H1 (cell line): ENCODE data around the gene EVX2. TPM values are rescaled to one million over a fixed set of nuclear protein-coding genes. Genes with fewer than 3 reads are reported as not detected.

Experiments
- CTCF ChIA-PET: fragments of 300-600 bp; sonication (Branson Sonifier 250); formaldehyde crosslinking; loops from one replicate; lab custom pipeline; 2021; ENCODE audit not compliant: partially characterized antibody; lab: Charles Lee
- POLR2A ChIA-PET: fragments of 300-600 bp; sonication (Branson Sonifier 250); formaldehyde crosslinking; loops from one replicate; lab custom pipeline; 2021; ENCODE audit warnings: inconsistent platforms; ENCODE audit not compliant: partially characterized antibody; lab: Charles Lee
- DNase-seq, 2 experiments: peaks; one replicate each; pipeline versions ENCODE4 v3.0.0 to v3.0.0-alpha.2; 2010 to 2022; ENCODE audit warnings: low spot score in 2 of 2, low read depth in 1 of 2, mixed read lengths in 1 of 2
- FAIRE-seq: peaks from 2 replicates; lab custom pipeline; 2011; peaks lifted over from hg19 to GRCh38; lab: Jason Lieb, UNC
- H2AFZ ChIP-seq: 2 replicates; pipeline ENCODE4 v1.8.1; 2012; ENCODE audit warnings: low read length, inconsistent platforms
- H2AK5ac ChIP-seq: 2 replicates; pipeline ENCODE4 v1.6.1; 2013; ENCODE audit warnings: low read depth, low read length
- H2BK120ac ChIP-seq: replicated peaks from 2 replicates; pipeline ENCODE3; 2013; ENCODE audit warnings: low read depth, low read length, inconsistent platforms
- H2BK12ac ChIP-seq: 2 replicates; pipeline ENCODE4 v1.6.1; 2013; ENCODE audit warnings: low read depth, low read length
- H2BK15ac ChIP-seq: 2 replicates; pipeline ENCODE4 v1.6.1; 2013; ENCODE audit warnings: low read length
- H2BK20ac ChIP-seq: 2 replicates; pipeline ENCODE4 v1.6.1; 2013; ENCODE audit warnings: low read length
- H2BK5ac ChIP-seq: 2 replicates; pipeline ENCODE4 v1.6.1; 2013; ENCODE audit warnings: low read depth, low read length
- H3K14ac ChIP-seq: 2 replicates; pipeline ENCODE4 v1.6.1; 2013; ENCODE audit warnings: inconsistent platforms; ENCODE audit not compliant: insufficient read length
- H3K18ac ChIP-seq: 2 replicates; pipeline ENCODE4 v1.6.1; 2013; ENCODE audit warnings: low read length; ENCODE audit errors: extremely low read depth
- H3K23ac ChIP-seq: 2 replicates; pipeline ENCODE4 v1.6.1; 2013; ENCODE audit warnings: inconsistent platforms; ENCODE audit not compliant: insufficient read length
- H3K23me2 ChIP-seq: 2 replicates; pipeline ENCODE4 v1.6.1; 2013; ENCODE audit warnings: low read depth, low read length
- H3K27ac ChIP-seq: 2 replicates; pipeline ENCODE4 v1.6.1; 2011; ENCODE audit warnings: low read depth, low read length, inconsistent platforms
- H3K27me3 ChIP-seq, 4 experiments: replicated peaks in 1 of 4; 1 replicate in 1 of 4; 2 replicates in 3 of 4; pipeline versions ENCODE4 v1.6.1 to v1.8.1; 2011 to 2013; ENCODE audit warnings: low read length in 3 of 4, mild to moderate bottlenecking in 3 of 4, inconsistent platforms in 2 of 4, mixed read lengths in 2 of 4, moderate library complexity in 1 of 4; ENCODE audit not compliant: control insufficient read depth in 3 of 4, insufficient read depth in 3 of 4; ENCODE audit errors: extremely low read depth in 1 of 4
- H3K36me3 ChIP-seq, 4 experiments: 2 replicates each; pipeline versions ENCODE4 v1.6.1 to v1.8.1; 2011 to 2013; ENCODE audit warnings: mild to moderate bottlenecking in 4 of 4, low read length in 3 of 4, moderate library complexity in 2 of 4, control low read depth in 1 of 4, inconsistent platforms in 1 of 4; ENCODE audit not compliant: insufficient read depth in 4 of 4, control insufficient read depth in 2 of 4
- H3K4ac ChIP-seq: replicated peaks from 2 replicates; pipeline ENCODE3; 2013; ENCODE audit warnings: low read length, low read depth, mixed read lengths, inconsistent platforms; ENCODE audit not compliant: insufficient read length
- H3K4me1 ChIP-seq, 4 experiments: replicated peaks in 1 of 4; 1 replicate in 1 of 4; 2 replicates in 3 of 4; pipeline versions ENCODE4 v1.6.1 to v1.8.1; 2011 to 2013; ENCODE audit warnings: low read length in 3 of 4, inconsistent platforms in 2 of 4, mixed read lengths in 1 of 4; ENCODE audit not compliant: insufficient read depth in 4 of 4, control insufficient read depth in 3 of 4
- H3K4me2 ChIP-seq, 2 experiments: 2 replicates each; pipeline versions ENCODE4 v1.6.1 to v1.8.1; 2011 to 2013; ENCODE audit warnings: low read depth in 2 of 2, low read length in 2 of 2, control low read depth in 1 of 2, inconsistent platforms in 1 of 2, mild to moderate bottlenecking in 1 of 2; ENCODE audit not compliant: insufficient read depth in 1 of 2
- H3K4me3 ChIP-seq, 4 experiments: fragments of 200-600, 300-600 bp in 1 of 4; sonication (generic), shearing (Covaris generic), sonication (Bioruptor Twin) in 1 of 4; 2 replicates each; pipeline versions ENCODE4 v1.5.1 to v1.8.1; 2011 to 2016; ENCODE audit warnings: low read length in 4 of 4, low read depth in 3 of 4, control low read depth in 2 of 4, inconsistent platforms in 2 of 4, mild to moderate bottlenecking in 2 of 4, mixed read lengths in 1 of 4, moderate library complexity in 1 of 4; ENCODE audit not compliant: insufficient read depth in 2 of 4; ENCODE audit errors: extremely low read depth in 1 of 4
- H3K56ac ChIP-seq: replicated peaks from 2 replicates; pipeline ENCODE3; 2013; ENCODE audit warnings: low read depth, mild to moderate bottlenecking, mixed read lengths, low read length, inconsistent platforms; ENCODE audit not compliant: insufficient read length
- H3K79me1 ChIP-seq: 2 replicates; pipeline ENCODE4 v1.6.1; 2013; ENCODE audit warnings: low read depth, low read length, control low read depth
- H3K79me2 ChIP-seq, 2 experiments: 2 replicates each; pipeline versions ENCODE4 v1.6.1 to v1.8.1; 2012 to 2013; ENCODE audit warnings: low read length in 2 of 2, mild to moderate bottlenecking in 2 of 2, inconsistent platforms in 1 of 2; ENCODE audit not compliant: insufficient read depth in 2 of 2, control insufficient read depth in 1 of 2
- H3K9ac ChIP-seq, 4 experiments: replicated peaks in 1 of 4; 1 replicate in 1 of 4; 2 replicates in 3 of 4; pipeline versions ENCODE4 v1.6.1 to v1.8.1; 2011 to 2013; ENCODE audit warnings: low read depth in 3 of 4, low read length in 3 of 4, control low read depth in 2 of 4, mild to moderate bottlenecking in 2 of 4, moderate library complexity in 2 of 4, inconsistent platforms in 1 of 4; ENCODE audit errors: extremely low read depth in 1 of 4
- H3K9me3 ChIP-seq, 2 experiments: 2 replicates each; pipeline versions ENCODE4 v1.6.1 to v1.8.1; 2012 to 2013; ENCODE audit warnings: mild to moderate bottlenecking in 2 of 2, moderate library complexity in 2 of 2, control low read depth in 1 of 2, inconsistent platforms in 1 of 2, low read depth in 1 of 2, low read length in 1 of 2, mixed read lengths in 1 of 2; ENCODE audit not compliant: insufficient read depth in 2 of 2
- H4K20me1 ChIP-seq, 2 experiments: replicated peaks in 1 of 2; 2 replicates each; pipeline versions ENCODE3 to v1.8.1; 2011 to 2013; ENCODE audit warnings: inconsistent platforms in 2 of 2, low read length in 2 of 2, mild to moderate bottlenecking in 1 of 2; ENCODE audit not compliant: insufficient read depth in 2 of 2, control insufficient read depth in 1 of 2
- H4K5ac ChIP-seq: 2 replicates; pipeline ENCODE4 v1.6.1; 2013; ENCODE audit warnings: low read length, low read depth, mixed read lengths, inconsistent platforms; ENCODE audit not compliant: insufficient read length
- H4K8ac ChIP-seq: 2 replicates; pipeline ENCODE4 v1.8.0; 2013; ENCODE audit warnings: mild to moderate bottlenecking, moderate library complexity, low read length, inconsistent platforms; ENCODE audit not compliant: insufficient read depth; ENCODE audit errors: extremely low read depth
- H4K91ac ChIP-seq: replicated peaks from 2 replicates; pipeline ENCODE3; 2013; ENCODE audit warnings: low read length, mixed read lengths, inconsistent platforms; ENCODE audit not compliant: insufficient read length
- BRCA1 ChIP-seq: IDR thresholded peaks from 2 replicates; pipeline ENCODE4 v1.6.1; 2012; ENCODE audit warnings: low read depth, low read length, improper control_type of control experiment
- CBX8 ChIP-seq: fragments of 300-800, 300-1000 bp; sonication (generic); IDR thresholded peaks from 2 replicates; pipeline ENCODE4 v1.7.1; 2016; ENCODE audit warnings: low read depth, low read length, borderline replicate concordance
- EZH2 ChIP-seq: fragments of 200-600 bp; sonication (generic); IDR thresholded peaks from 2 replicates; pipeline ENCODE4 v1.7.1; 2012; ENCODE audit warnings: low read depth, mild to moderate bottlenecking, moderate library complexity, low read length, inconsistent platforms; ENCODE audit not compliant: severe bottlenecking
- KDM5A ChIP-seq: fragments of 200-600 bp; IDR thresholded peaks from 2 replicates; pipeline ENCODE4 v1.7.1; 2012; ENCODE audit warnings: mild to moderate bottlenecking, low read length, inconsistent platforms, mixed read lengths
- RNF2 ChIP-seq: fragments of 200-900, 300-1000 bp; sonication (generic); IDR thresholded peaks from 2 replicates; pipeline ENCODE4 v1.7.1; 2016; ENCODE audit warnings: borderline replicate concordance, low read depth, mild to moderate bottlenecking, antibody characterized with exemption, low read length; ENCODE audit not compliant: poor library complexity, severe bottlenecking; ENCODE audit errors: missing control alignments
- SUZ12 ChIP-seq: fragments of 200-600 bp; sonication (generic); IDR thresholded peaks from 2 replicates; pipeline ENCODE4 v1.6.1; 2012; ENCODE audit warnings: mild to moderate bottlenecking, inconsistent platforms, low read length, moderate library complexity, mixed read lengths
- TBP ChIP-seq: IDR thresholded peaks from 2 replicates; pipeline ENCODE4 v1.6.1; 2011; ENCODE audit warnings: low read depth, low read length, improper control_type of control experiment
- WGBS, 2 experiments: shearing (Covaris generic) in 1 of 2; methylation state at CpG; one replicate each; pipeline versions ENCODE4 v1.1.6 to v1.1.7; 2013 to 2015; ENCODE audit warnings: low lambda C conversion rate in 2 of 2, mixed read lengths in 2 of 2, inconsistent platforms in 1 of 2, low coverage in 1 of 2, missing lambda C conversion rate in 1 of 2; ENCODE audit not compliant: insufficient replicate concordance in 2 of 2, insufficient coverage in 1 of 2, insufficient read length in 1 of 2; ENCODE audit errors: extremely low coverage in 1 of 2, missing lambda C conversion rate in 1 of 2; 5-methylcytosine and 5-hydroxymethylcytosine counted together
- polyA plus RNA-seq, 7 experiments: library from polyadenylated mRNA; depleted of rRNA in 3 of 7; stranded (reverse) in 5 of 7; unstranded in 2 of 7; fragments of >200 nt in 5 of 7; fragments of 200-250 nt in 2 of 7; gene quantifications; 1 replicate in 5 of 7; 2 replicates in 1 of 7; 4 replicates in 1 of 7; pipeline versions ENCODE4 v1.2.1 to v1.2.3, GENCODE V29; 2011 to 2013; ENCODE audit warnings: missing spikeins in 2 of 7, mixed read lengths in 2 of 7
- total RNA-seq: library from RNA; stranded (reverse); fragmentation: NEBNext Ultra II Directional; extraction: Animal tissue kit (Norgen Biotek cat#: 25700); gene quantifications from 2 replicates; pipeline ENCODE4 v1.2.1, GENCODE V29; 2021

EVX2 gene
- total and polyA plus RNA-seq, 2 of the 8 experiments (the other 6 are each of a cell fraction or from before 2014, with no cell fraction given), result not detected

DNA sequence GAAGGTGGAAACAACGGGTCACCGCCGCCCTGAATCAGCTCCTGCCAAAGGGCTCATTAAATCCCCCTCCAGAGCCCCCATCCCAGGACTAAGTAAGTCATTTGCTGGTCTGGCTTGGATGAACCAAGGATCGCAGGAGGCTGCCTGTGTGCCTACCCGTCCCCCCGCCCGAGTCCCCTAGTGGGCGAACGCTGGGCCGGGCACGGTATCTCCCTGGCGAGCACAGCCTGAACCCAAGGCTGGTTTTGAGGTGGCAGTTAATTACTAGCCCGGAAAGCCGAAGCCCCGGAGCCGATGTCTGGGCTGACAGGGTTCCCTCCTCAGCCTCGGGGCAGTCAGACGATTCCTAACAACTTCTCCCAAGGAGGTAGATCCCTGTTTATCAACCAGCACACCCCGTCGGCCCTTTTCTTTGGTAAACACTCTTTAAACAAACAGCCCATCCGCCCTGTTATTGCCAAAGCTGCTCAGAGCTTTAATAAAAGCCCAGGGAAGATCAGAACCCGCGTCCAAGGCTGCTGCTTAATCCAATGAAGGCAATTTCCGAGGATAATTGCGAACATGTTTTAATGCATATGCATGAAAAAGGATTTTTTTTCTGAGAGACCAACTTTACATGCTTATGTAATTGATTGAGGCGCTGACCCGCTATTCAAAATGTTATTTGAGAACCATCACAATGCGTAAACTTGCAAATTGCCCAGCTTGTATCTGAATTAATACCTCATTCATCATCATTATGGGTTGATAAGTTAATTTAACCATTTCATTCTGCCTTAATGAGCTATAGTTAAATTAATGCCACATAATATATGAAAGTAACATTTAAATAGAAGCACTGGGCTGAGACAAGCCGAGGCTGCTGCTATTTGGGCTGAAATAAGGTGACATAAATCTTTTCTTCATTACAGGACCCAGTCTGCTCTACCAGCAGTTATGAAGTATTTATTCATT is 10.5 kb downstream of the EVX2 start:
- ChIA-PET CTCF (interaction anchor here (0.5 to 3.7 kb wide), 7 partner anchors 9 to 512 kb away, joined by 3 to 26 read pairs (median 5); no protein-coding TSS in a partner anchor), POLR2A (no interaction called here)
- no peak overlapping the region for H2AK5ac ChIP-seq
- no peak overlapping the region for H3K27ac ChIP-seq
- peaks cover 16 to 17% of the 10 kb centered on the region in 2 experiments for H4K20me1 ChIP-seq
- H3K79me1 ChIP-seq, result no peaks in the 10 kb centered on the region
- no peak overlapping the region for H4K5ac ChIP-seq
- peaks cover 90 to 100% (median 96%) of the 10 kb centered on the region in 4 experiments for H3K27me3 ChIP-seq
- no peak overlapping the region for H3K56ac ChIP-seq
- 13% methylated on average over 26 of the region's 29 CpGs; no CpG with 5 or more reads in 1 of the 2 experiments for WGBS, 2 experiments
- no peak overlapping the region for H2BK5ac ChIP-seq
- no peak overlapping the region for H3K23ac ChIP-seq
- H3K18ac ChIP-seq, result no peak overlapping the region
- no peak overlapping the region for H3K4me3 ChIP-seq
- H3K23me2 ChIP-seq, result no peaks in the 10 kb centered on the region
- peak in 1 of 2 experiments; percentile 57 for DNase-seq
- no peak overlapping the region for H3K9ac ChIP-seq
- no peak overlapping the region for H3K4ac ChIP-seq
- no peaks in the 10 kb centered on the region for H3K9me3 ChIP-seq
- no peak for FAIRE-seq
- no peak overlapping the region for H2BK20ac ChIP-seq
- H3K14ac ChIP-seq, result no peak overlapping the region
- H3K4me2 ChIP-seq, result no peak overlapping the region; a peak in 1 of 4 replicates
- H3K79me2 ChIP-seq, result no peaks in the 10 kb centered on the region
- no peak overlapping the region for H2BK15ac ChIP-seq
- peaks cover 0 to 4% (median 0%) of the 10 kb centered on the region in 4 experiments; a peak in 1 of 8 replicates for H3K36me3 ChIP-seq
- H2BK120ac ChIP-seq, result no peak overlapping the region
- no peak overlapping the region for H2AFZ ChIP-seq
- H4K91ac ChIP-seq, result no peak overlapping the region
- H2BK12ac ChIP-seq, result no peak overlapping the region
- H3K4me1 ChIP-seq, result peaks cover 3 to 9% (median 6%) of the 10 kb centered on the region in 4 experiments; a peak in 5 of 7 replicates
- H4K8ac ChIP-seq, result no peak overlapping the region
- TF ChIP-seq RNF2 (peak; percentile 67), KDM5A (no peak), TBP (peak; percentile 92), SUZ12 (peak; percentile 82), CBX8 (peak; percentile 27; the same call in 1 of the 2 replicates), BRCA1 (no peak), EZH2 (peak; percentile 82)
